HepG2 (cell line): ENCODE results near the gene WWTR1. TPM values are rescaled to one million over a fixed set of nuclear protein-coding genes. Genes with fewer than 3 reads are reported as not detected.

Source experiments
- ATAC-seq: fragments of 200-7000 bp; cut with Tn5 transposase; 3 replicates; pipeline ENCODE4 v1.9.1; 2020; ENCODE audit warnings: mild to moderate bottlenecking, moderate library complexity
- BruUV-seq: library from RNA; stranded (reverse); fragments of 400-500 nt; replicated peaks from 2 replicates; lab custom pipeline; 2021; lab: Mats Ljungman, UMichigan
- CTCF ChIA-PET: fragments of 300-600 bp; formaldehyde crosslinking; extraction: SDS; loops from one replicate; lab custom pipeline; 2021; ENCODE audit warnings: low total read pairs, inconsistent platforms, low intra/inter-chr PET ratio; lab: Yijun Ruan, JAX
- POLR2A ChIA-PET: fragments of 350-600 bp; sonication (Branson Sonifier 250); formaldehyde crosslinking; loops from one replicate; lab custom pipeline; 2020; ENCODE audit warnings: antibody characterized with exemption, inconsistent platforms; lab: Yijun Ruan, JAX
- DNase-seq: peaks from one replicate; pipeline ENCODE4 v3.0.0-alpha.2; 2015; ENCODE audit warnings: low spot score
- FAIRE-seq: peaks from 3 replicates; lab custom pipeline; 2011; peaks lifted over from hg19 to GRCh38; lab: Jason Lieb, UNC
- H2AFZ ChIP-seq: one replicate; pipeline ENCODE4 v1.6.1; 2011; ENCODE audit warnings: low read length, inconsistent platforms
- H3K27ac ChIP-seq: fragments of 300-600 bp; 3 replicates; pipeline ENCODE4 v1.8.0; 2011; ENCODE audit warnings: mixed run types, mild to moderate bottlenecking, mixed read lengths, low read length, inconsistent platforms; ENCODE audit not compliant: insufficient read depth; ENCODE audit errors: extremely low read length
- H3K27me3 ChIP-seq, 2 experiments: fragments of 200-600 bp in 1 of 2; 2 replicates in 1 of 2; 3 replicates in 1 of 2; pipeline versions ENCODE4 v1.6.0 to v1.8.0; 2011; ENCODE audit warnings: low read length in 2 of 2, mild to moderate bottlenecking in 2 of 2, moderate library complexity in 2 of 2, inconsistent platforms in 1 of 2; ENCODE audit not compliant: insufficient read depth in 2 of 2, control insufficient read depth in 1 of 2
- H3K36me3 ChIP-seq, 2 experiments: fragments of 200-600 bp in 1 of 2; replicated peaks in 1 of 2; 2 replicates in 1 of 2; 3 replicates in 1 of 2; pipeline versions ENCODE4 v1.5.1 to v1.8.0; 2011; ENCODE audit warnings: low read length in 2 of 2, inconsistent platforms in 1 of 2; ENCODE audit not compliant: insufficient read depth in 2 of 2, control insufficient read depth in 1 of 2
- H3K4me1 ChIP-seq: 2 replicates; pipeline ENCODE4 v1.5.1; 2012; ENCODE audit warnings: low read length, inconsistent platforms; ENCODE audit not compliant: insufficient read depth
- H3K4me2 ChIP-seq: 2 replicates; pipeline ENCODE4 v1.6.0; 2011; ENCODE audit warnings: low read depth, low read length, inconsistent platforms
- H3K4me3 ChIP-seq, 3 experiments: fragments of 200-600 bp in 1 of 3; sonication (generic), shearing (Covaris generic) in 1 of 3; replicated peaks in 1 of 3; 2 replicates each; pipeline ENCODE4 v1.5.1; 2011 to 2016; ENCODE audit warnings: low read length in 3 of 3, inconsistent platforms in 2 of 3, low read depth in 2 of 3, mild to moderate bottlenecking in 2 of 3, control low read depth in 1 of 3, mixed read lengths in 1 of 3; ENCODE audit not compliant: insufficient read depth in 1 of 3
- H3K79me2 ChIP-seq: one replicate; pipeline ENCODE4 v1.6.1; 2011; ENCODE audit warnings: low read length, inconsistent platforms; ENCODE audit not compliant: insufficient read depth
- H3K9ac ChIP-seq: 2 replicates; pipeline ENCODE4 v1.6.0; 2011; ENCODE audit warnings: mild to moderate bottlenecking, low read depth, low read length, inconsistent platforms; ENCODE audit not compliant: insufficient read depth
- H3K9me3 ChIP-seq: 2 replicates; pipeline ENCODE4 v1.5.1; 2012; ENCODE audit warnings: mild to moderate bottlenecking, low read length
- H4K20me1 ChIP-seq: 2 replicates; pipeline ENCODE4 v1.6.0; 2011; ENCODE audit warnings: inconsistent platforms, mild to moderate bottlenecking, low read length, moderate library complexity; ENCODE audit not compliant: insufficient read depth
- GTF2F1 ChIP-seq: fragments of 150-350 bp; IDR thresholded peaks from 2 replicates; pipeline ENCODE4 v1.6.1; 2014; ENCODE audit warnings: low read length
- NR3C1 ChIP-seq: sonication (generic); formaldehyde crosslinking; IDR thresholded peaks from 2 replicates; pipeline ENCODE4 v1.4.0; 2020; ENCODE audit warnings: missing genetic modification reagents
- PRDM15 ChIP-seq: sonication (generic); formaldehyde crosslinking; IDR thresholded peaks from 2 replicates; pipeline ENCODE4 v1.4.0; 2020; ENCODE audit warnings: missing genetic modification reagents
- ZBTB8A ChIP-seq: sonication (generic); formaldehyde crosslinking; IDR thresholded peaks from 2 replicates; pipeline ENCODE4 v1.4.0; 2020; ENCODE audit warnings: mild to moderate bottlenecking, low read depth, missing genetic modification reagents, borderline replicate concordance
- ZNF841 ChIP-seq: sonication (generic); formaldehyde crosslinking; IDR thresholded peaks from 2 replicates; pipeline ENCODE4 v1.8.1; 2023; ENCODE audit warnings: missing genetic modification reagents, borderline replicate concordance
- ZSCAN30 ChIP-seq: sonication (generic); formaldehyde crosslinking; IDR thresholded peaks from 2 replicates; pipeline ENCODE4 v1.5.0; 2020; ENCODE audit warnings: mild to moderate bottlenecking, missing genetic modification reagents
- WGBS: methylation state at CpG from one replicate; pipeline ENCODE4 v1.1.6; 2017; ENCODE audit warnings: low lambda C conversion rate; 5-methylcytosine and 5-hydroxymethylcytosine counted together
- in situ Hi-C: cut with HindIII; loops from 2 replicates; pipeline ENCODE4 v1.10.0; 2017; ENCODE audit warnings: low pct_unique_long_range_greater_than_20kb; ENCODE audit not compliant: extremely low pct_ligation_motif_present
- intact Hi-C: fragments of 100-400 bp; cut with micrococcal nuclease; formaldehyde crosslinking; loops from one replicate; pipeline ENCODE4 v1.10.0; 2022; ENCODE audit not compliant: unreplicated experiment
- polyA plus RNA-seq, 8 experiments: library from polyadenylated mRNA; depleted of rRNA in 3 of 8; stranded (reverse) in 7 of 8; unstranded in 1 of 8; fragments of >200 nt; fragmentation: Illumina TruSeq in 4 of 8; extraction: Trizol in 4 of 8; gene quantifications; 2 replicates each; pipeline versions ENCODE4 v1.2.1 to v1.2.3, GENCODE V29; 2011 to 2016; ENCODE audit warnings: low read depth in 4 of 8, missing spikeins in 1 of 8, mixed read lengths in 1 of 8; ENCODE audit not compliant: insufficient read depth in 1 of 8
- total RNA-seq, 5 experiments: library from RNA; depleted of rRNA; stranded (reverse); fragments of >200 nt; fragmentation: Illumina TruSeq; extraction: Trizol; gene quantifications; 2 replicates each; pipeline ENCODE4 v1.2.3, GENCODE V29; 2016; ENCODE audit warnings: low read depth in 1 of 5
- TF ChIP-seq, protein P1 (sequence below): sonication (generic); formaldehyde crosslinking; IDR thresholded peaks from 2 replicates; pipeline ENCODE4 v1.5.1; 2020; ENCODE audit warnings: missing genetic modification reagents, mild to moderate bottlenecking, borderline replicate concordance
- TF ChIP-seq, protein P2 (sequence below): sonication (generic); formaldehyde crosslinking; IDR thresholded peaks from 2 replicates; pipeline ENCODE4 v1.4.0; 2020; ENCODE audit warnings: missing genetic modification reagents, borderline replicate concordance
- TF ChIP-seq, protein P3 (sequence below): sonication (generic); formaldehyde crosslinking; IDR thresholded peaks from 2 replicates; pipeline ENCODE4 v1.4.0; 2020; ENCODE audit warnings: missing genetic modification reagents

Gene WWTR1
- total and polyA plus RNA-seq, 2 of the 13 experiments (the other 11 are each of a cell fraction or from before 2014, with no cell fraction given): 19.7 to 139 TPM

DNA sequence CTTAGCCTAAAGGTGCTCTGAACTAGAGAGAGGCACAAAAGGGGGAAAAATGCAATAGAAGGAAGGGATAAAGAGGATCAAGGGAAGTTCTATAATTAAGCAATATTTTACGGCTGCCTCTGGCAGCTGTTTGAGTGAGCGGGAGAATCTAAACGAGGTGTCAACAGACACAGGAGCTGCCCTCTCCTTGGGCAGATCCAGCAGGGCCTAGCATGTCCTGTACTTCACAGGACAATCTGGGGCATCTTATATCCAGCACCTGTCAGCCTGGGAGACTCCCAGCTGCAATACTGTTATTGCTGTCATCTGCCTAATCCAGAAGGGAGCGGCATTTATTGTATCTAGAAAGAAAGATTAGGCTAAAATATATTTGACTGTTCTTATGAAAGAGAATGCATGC is 68.9 kb downstream of the WWTR1 start (continued):
- TF ChIP-seq, protein P1, sequence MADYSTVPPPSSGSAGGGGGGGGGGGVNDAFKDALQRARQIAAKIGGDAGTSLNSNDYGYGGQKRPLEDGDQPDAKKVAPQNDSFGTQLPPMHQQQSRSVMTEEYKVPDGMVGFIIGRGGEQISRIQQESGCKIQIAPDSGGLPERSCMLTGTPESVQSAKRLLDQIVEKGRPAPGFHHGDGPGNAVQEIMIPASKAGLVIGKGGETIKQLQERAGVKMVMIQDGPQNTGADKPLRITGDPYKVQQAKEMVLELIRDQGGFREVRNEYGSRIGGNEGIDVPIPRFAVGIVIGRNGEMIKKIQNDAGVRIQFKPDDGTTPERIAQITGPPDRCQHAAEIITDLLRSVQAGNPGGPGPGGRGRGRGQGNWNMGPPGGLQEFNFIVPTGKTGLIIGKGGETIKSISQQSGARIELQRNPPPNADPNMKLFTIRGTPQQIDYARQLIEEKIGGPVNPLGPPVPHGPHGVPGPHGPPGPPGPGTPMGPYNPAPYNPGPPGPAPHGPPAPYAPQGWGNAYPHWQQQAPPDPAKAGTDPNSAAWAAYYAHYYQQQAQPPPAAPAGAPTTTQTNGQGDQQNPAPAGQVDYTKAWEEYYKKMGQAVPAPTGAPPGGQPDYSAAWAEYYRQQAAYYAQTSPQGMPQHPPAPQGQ (CRISPR knock-in tag): no peak

- Histone ChIP-seq H3K79me2 (peaks cover 87% of the 10 kb centered on the region), H3K9ac (no peak overlapping the region), H3K27ac (no peak overlapping the region), H3K4me1 (0 out of 2 replicates have a peak, but pooled peaks cover 1% of the 10 kb centered on the region), H2AFZ (no peak overlapping the region), H3K4me2 (no peak overlapping the region), H3K4me3 (no peak overlapping the region), H4K20me1 (peaks cover 22% of the 10 kb centered on the region; the same call in 1 of the 2 replicates), H3K27me3 (no peaks in the 10 kb centered on the region), H3K36me3 (peaks cover 9 to 26% of the 10 kb centered on the region in 2 experiments), H3K9me3 (no peaks in the 10 kb centered on the region)
- BruUV-seq: no TSS peak
- ChIA-PET POLR2A (no interaction called here), CTCF (no interaction called here)
- intact Hi-C loops (no loop called here), in situ Hi-C loops (no loop called here)
- DNase-seq (no peak), FAIRE-seq (no peak), ATAC-seq (no peak)
- WGBS: 95% methylated on average over 5 of the region's 5 CpGs
- no peak for TF ChIP-seq PRDM15 (CRISPR knock-in tag)
- TF ChIP-seq, protein P2, sequence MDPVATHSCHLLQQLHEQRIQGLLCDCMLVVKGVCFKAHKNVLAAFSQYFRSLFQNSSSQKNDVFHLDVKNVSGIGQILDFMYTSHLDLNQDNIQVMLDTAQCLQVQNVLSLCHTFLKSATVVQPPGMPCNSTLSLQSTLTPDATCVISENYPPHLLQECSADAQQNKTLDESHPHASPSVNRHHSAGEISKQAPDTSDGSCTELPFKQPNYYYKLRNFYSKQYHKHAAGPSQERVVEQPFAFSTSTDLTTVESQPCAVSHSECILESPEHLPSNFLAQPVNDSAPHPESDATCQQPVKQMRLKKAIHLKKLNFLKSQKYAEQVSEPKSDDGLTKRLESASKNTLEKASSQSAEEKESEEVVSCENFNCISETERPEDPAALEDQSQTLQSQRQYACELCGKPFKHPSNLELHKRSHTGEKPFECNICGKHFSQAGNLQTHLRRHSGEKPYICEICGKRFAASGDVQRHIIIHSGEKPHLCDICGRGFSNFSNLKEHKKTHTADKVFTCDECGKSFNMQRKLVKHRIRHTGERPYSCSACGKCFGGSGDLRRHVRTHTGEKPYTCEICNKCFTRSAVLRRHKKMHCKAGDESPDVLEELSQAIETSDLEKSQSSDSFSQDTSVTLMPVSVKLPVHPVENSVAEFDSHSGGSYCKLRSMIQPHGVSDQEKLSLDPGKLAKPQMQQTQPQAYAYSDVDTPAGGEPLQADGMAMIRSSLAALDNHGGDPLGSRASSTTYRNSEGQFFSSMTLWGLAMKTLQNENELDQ (CRISPR knock-in tag): no peak
- no peak for TF ChIP-seq ZNF841 (CRISPR knock-in tag)
- TF ChIP-seq, protein P3, sequence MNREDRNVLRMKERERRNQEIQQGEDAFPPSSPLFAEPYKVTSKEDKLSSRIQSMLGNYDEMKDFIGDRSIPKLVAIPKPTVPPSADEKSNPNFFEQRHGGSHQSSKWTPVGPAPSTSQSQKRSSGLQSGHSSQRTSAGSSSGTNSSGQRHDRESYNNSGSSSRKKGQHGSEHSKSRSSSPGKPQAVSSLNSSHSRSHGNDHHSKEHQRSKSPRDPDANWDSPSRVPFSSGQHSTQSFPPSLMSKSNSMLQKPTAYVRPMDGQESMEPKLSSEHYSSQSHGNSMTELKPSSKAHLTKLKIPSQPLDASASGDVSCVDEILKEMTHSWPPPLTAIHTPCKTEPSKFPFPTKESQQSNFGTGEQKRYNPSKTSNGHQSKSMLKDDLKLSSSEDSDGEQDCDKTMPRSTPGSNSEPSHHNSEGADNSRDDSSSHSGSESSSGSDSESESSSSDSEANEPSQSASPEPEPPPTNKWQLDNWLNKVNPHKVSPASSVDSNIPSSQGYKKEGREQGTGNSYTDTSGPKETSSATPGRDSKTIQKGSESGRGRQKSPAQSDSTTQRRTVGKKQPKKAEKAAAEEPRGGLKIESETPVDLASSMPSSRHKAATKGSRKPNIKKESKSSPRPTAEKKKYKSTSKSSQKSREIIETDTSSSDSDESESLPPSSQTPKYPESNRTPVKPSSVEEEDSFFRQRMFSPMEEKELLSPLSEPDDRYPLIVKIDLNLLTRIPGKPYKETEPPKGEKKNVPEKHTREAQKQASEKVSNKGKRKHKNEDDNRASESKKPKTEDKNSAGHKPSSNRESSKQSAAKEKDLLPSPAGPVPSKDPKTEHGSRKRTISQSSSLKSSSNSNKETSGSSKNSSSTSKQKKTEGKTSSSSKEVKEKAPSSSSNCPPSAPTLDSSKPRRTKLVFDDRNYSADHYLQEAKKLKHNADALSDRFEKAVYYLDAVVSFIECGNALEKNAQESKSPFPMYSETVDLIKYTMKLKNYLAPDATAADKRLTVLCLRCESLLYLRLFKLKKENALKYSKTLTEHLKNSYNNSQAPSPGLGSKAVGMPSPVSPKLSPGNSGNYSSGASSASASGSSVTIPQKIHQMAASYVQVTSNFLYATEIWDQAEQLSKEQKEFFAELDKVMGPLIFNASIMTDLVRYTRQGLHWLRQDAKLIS (CRISPR knock-in tag): no peak
- no peak for TF ChIP-seq ZBTB8A (CRISPR knock-in tag)
- TF ChIP-seq GTF2F1: no peak
- no peak for TF ChIP-seq NR3C1 (CRISPR knock-in tag)
- TF ChIP-seq ZSCAN30 (CRISPR knock-in tag): no peak
Observed at GRCh38 chr3:149587383-149587782, 70.4 kb downstream of the WWTR1 start.
